ENCODE results near the gene CFAP65.

DNA sequence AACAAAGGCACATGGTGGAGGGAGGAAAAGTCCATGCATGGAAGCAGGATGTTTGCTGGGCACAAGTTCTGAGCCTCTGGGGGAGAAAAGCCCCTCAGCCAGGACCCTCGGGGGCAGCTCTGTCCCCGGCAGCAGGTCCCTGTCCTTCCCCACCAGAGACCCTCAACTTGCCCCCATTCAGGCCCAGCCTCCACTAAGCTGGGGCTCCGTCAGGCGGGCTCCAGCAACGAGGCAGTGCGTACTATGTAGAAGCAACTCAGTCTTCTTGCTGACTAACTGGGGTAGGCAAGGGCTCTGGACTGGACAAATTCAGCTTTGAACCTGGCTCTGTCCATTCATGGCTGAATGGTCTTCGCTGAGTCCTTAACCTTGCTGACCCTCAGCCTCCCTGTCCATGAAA is 23.0 kb downstream of the CFAP65 start:
- TF ChIP-seq, protein P1, sequence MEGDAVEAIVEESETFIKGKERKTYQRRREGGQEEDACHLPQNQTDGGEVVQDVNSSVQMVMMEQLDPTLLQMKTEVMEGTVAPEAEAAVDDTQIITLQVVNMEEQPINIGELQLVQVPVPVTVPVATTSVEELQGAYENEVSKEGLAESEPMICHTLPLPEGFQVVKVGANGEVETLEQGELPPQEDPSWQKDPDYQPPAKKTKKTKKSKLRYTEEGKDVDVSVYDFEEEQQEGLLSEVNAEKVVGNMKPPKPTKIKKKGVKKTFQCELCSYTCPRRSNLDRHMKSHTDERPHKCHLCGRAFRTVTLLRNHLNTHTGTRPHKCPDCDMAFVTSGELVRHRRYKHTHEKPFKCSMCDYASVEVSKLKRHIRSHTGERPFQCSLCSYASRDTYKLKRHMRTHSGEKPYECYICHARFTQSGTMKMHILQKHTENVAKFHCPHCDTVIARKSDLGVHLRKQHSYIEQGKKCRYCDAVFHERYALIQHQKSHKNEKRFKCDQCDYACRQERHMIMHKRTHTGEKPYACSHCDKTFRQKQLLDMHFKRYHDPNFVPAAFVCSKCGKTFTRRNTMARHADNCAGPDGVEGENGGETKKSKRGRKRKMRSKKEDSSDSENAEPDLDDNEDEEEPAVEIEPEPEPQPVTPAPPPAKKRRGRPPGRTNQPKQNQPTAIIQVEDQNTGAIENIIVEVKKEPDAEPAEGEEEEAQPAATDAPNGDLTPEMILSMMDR (IDR thresholded peaks at IDR 0.05): no peak
- TF ChIP-seq POLR2A (IDR thresholded peaks at IDR 0.05): no peak
